ENCODE data around the gene CAPRIN1. TPM values are rescaled to one million over a fixed set of nuclear protein-coding genes. Genes with fewer than 3 reads are reported as not detected.

The CAPRIN1 gene
- total RNA-seq, 1 donor from 2014 or later = 302 TPM

- Mint-ChIP-seq H3K9me3 (no peaks in the 10 kb centered on the region), H3K4me1 (no peaks in the 10 kb centered on the region), H3K27ac (no peak overlapping the region), H3K27me3 (ENCODE audit: low read depth) (no peaks in the 10 kb centered on the region), H3K4me3 (no peak overlapping the region), H3K36me3 (no peaks in the 10 kb centered on the region)
- DNase-seq (ENCODE audit: low spot score in 2 of 2, unreplicated experiment in 2 of 2) = no peak
- TF ChIP-seq CTCF (IDR thresholded peaks at IDR 0.05; ENCODE audit: unreplicated experiment) = no peak
Measured at GRCh38 chr11:34013898-34014571, 37.5 kb upstream of the CAPRIN1 start.

- TF ChIP-seq CTCF (IDR thresholded peaks at IDR 0.05; ENCODE audit: unreplicated experiment) = no peak
- H3K4me3 Mint-ChIP-seq = no peak overlapping the region
- DNase-seq (ENCODE audit: low spot score in 2 of 2, unreplicated experiment in 2 of 2) = no peak
- no peaks in the 10 kb centered on the region for H3K27me3 Mint-ChIP-seq (ENCODE audit: low read depth)
- no peaks in the 10 kb centered on the region for H3K4me1 Mint-ChIP-seq
- H3K9me3 Mint-ChIP-seq = peaks cover 5% of the 10 kb centered on the region
- no peak overlapping the region for H3K27ac Mint-ChIP-seq
- peaks cover 2% of the 10 kb centered on the region for H3K36me3 Mint-ChIP-seq
Measured at GRCh38 chr11:34021977-34022735, 29.4 kb upstream of the CAPRIN1 start.

GRCh38 chr11:34026432-34026831, 25.1 kb upstream of the CAPRIN1 start:
- Mint-ChIP-seq H3K9me3 (peaks cover 5% of the 10 kb centered on the region), H3K4me3 (no peak overlapping the region), H3K36me3 (peaks cover 2% of the 10 kb centered on the region), H3K27me3 (ENCODE audit: low read depth) (no peaks in the 10 kb centered on the region), H3K27ac (no peak overlapping the region), H3K4me1 (peaks cover 7% of the 10 kb centered on the region)
- no peak for TF ChIP-seq CTCF (IDR thresholded peaks at IDR 0.05; ENCODE audit: unreplicated experiment)
- DNase-seq (ENCODE audit: low spot score in 2 of 2, unreplicated experiment in 2 of 2) = no peak

GRCh38 chr11:34027516-34028408, 23.8 kb upstream of the CAPRIN1 start:
- Mint-ChIP-seq H3K36me3 (no peaks in the 10 kb centered on the region), H3K4me3 (no peak overlapping the region), H3K27me3 (ENCODE audit: low read depth) (no peaks in the 10 kb centered on the region), H3K9me3 (no peaks in the 10 kb centered on the region), H3K4me1 (peaks cover 7% of the 10 kb centered on the region), H3K27ac (no peak overlapping the region)
- DNase-seq (ENCODE audit: low spot score in 2 of 2, unreplicated experiment in 2 of 2) = no peak
- TF ChIP-seq CTCF (IDR thresholded peaks at IDR 0.05; ENCODE audit: unreplicated experiment) = no peak

GRCh38 chr11:34028425-34028824, 23.1 kb upstream of the CAPRIN1 start:
- H3K27me3 Mint-ChIP-seq (ENCODE audit: low read depth) = no peaks in the 10 kb centered on the region
- no peak overlapping the region for H3K4me3 Mint-ChIP-seq
- no peak for DNase-seq (ENCODE audit: low spot score in 2 of 2, unreplicated experiment in 2 of 2)
- TF ChIP-seq CTCF (IDR thresholded peaks at IDR 0.05; ENCODE audit: unreplicated experiment) = no peak
- no peaks in the 10 kb centered on the region for H3K36me3 Mint-ChIP-seq
- peak overlapping the region; percentile 16 for H3K27ac Mint-ChIP-seq
- peaks cover 3% of the 10 kb centered on the region for H3K9me3 Mint-ChIP-seq
- H3K4me1 Mint-ChIP-seq = peaks cover 7% of the 10 kb centered on the region
